A673 (cell line): ENCODE measurements around the gene SLC2A6. TPM values are rescaled to one million over a fixed set of nuclear protein-coding genes. Genes with fewer than 3 reads are reported as not detected.

ENCODE experiments used
- BruUV-seq: library from RNA; stranded (reverse); fragments of 400-500 nt; replicated peaks from 2 replicates; lab custom pipeline; 2021; lab: Mats Ljungman, UMichigan
- CTCF ChIA-PET: fragments of 300-600 bp; sonication (Branson Sonifier 250); formaldehyde crosslinking; loops from one replicate; lab custom pipeline; 2022; ENCODE audit warnings: antibody characterized with exemption; lab: Charles Lee
- POLR2A ChIA-PET: fragments of 300-600 bp; sonication (Branson Sonifier 250); formaldehyde crosslinking; loops from one replicate; lab custom pipeline; 2022; ENCODE audit warnings: antibody characterized with exemption; ENCODE audit not compliant: low non-redundant PET; lab: Charles Lee
- DNase-seq: peaks from one replicate; pipeline ENCODE4 v3.0.0-alpha.2; 2015; ENCODE audit warnings: low spot score
- H3K27ac ChIP-seq: fragments of 200-600 bp; sonication (generic); 2 replicates; pipeline ENCODE4 v1.5.1; 2016; ENCODE audit warnings: mixed run types, low read depth, mild to moderate bottlenecking, mixed read lengths, antibody characterized with exemption, low read length; ENCODE audit not compliant: poor library complexity, severe bottlenecking
- H3K27me3 ChIP-seq: fragments of 200-600 bp; sonication (generic); replicated peaks from 2 replicates; pipeline ENCODE4 v1.6.1; 2017; ENCODE audit warnings: mixed run types, low read depth, mild to moderate bottlenecking, mixed read lengths, antibody characterized with exemption, low read length; ENCODE audit not compliant: insufficient read depth, poor library complexity
- H3K36me3 ChIP-seq: fragments of 200-600 bp; sonication (generic); 2 replicates; pipeline ENCODE4 v1.6.1; 2016; ENCODE audit warnings: mixed run types, mild to moderate bottlenecking, mixed read lengths, antibody characterized with exemption, low read length; ENCODE audit not compliant: insufficient read depth, poor library complexity, severe bottlenecking
- H3K4me1 ChIP-seq: fragments of 200-600 bp; sonication (generic); 2 replicates; pipeline ENCODE4 v1.6.1; 2017; ENCODE audit warnings: mixed run types, mild to moderate bottlenecking, mixed read lengths, antibody characterized with exemption, low read length; ENCODE audit not compliant: insufficient read depth, poor library complexity, severe bottlenecking
- H3K4me3 ChIP-seq: fragments of 200-600 bp; sonication (generic); 2 replicates; pipeline ENCODE4 v1.5.1; 2016; ENCODE audit warnings: low read depth, mixed run types, mild to moderate bottlenecking, mixed read lengths, low read length; ENCODE audit not compliant: poor library complexity, severe bottlenecking
- H3K9me3 ChIP-seq: fragments of 200-600 bp; sonication (generic); 2 replicates; pipeline ENCODE4 v1.6.1; 2016; ENCODE audit warnings: mixed run types, low read depth, mild to moderate bottlenecking, mixed read lengths, antibody characterized with exemption, low read length; ENCODE audit not compliant: poor library complexity, severe bottlenecking
- CTCF ChIP-seq: fragments of 300-800, 200-600 bp; sonication (generic); conservative IDR thresholded peaks from 2 replicates; pipeline ENCODE4 v1.5.1; 2017; ENCODE audit warnings: low read depth, mild to moderate bottlenecking, antibody characterized with exemption, low read length, moderate library complexity, mixed read lengths
- EZH2 ChIP-seq: fragments of 200-600 bp; sonication (generic); IDR thresholded peaks from 2 replicates; pipeline ENCODE4 v1.6.1; 2017; ENCODE audit warnings: borderline replicate concordance, low read depth, mild to moderate bottlenecking, mixed read lengths, antibody characterized with exemption, low read length; ENCODE audit not compliant: poor library complexity, severe bottlenecking
- intact Hi-C: fragments of 100-400 bp; cut with micrococcal nuclease; formaldehyde crosslinking; loops from one replicate; pipeline ENCODE4 v1.10.0; 2022; ENCODE audit not compliant: unreplicated experiment
- total RNA-seq: library from RNA; stranded (reverse); gene quantifications from 2 replicates; pipeline ENCODE4 v1.2.3, GENCODE V29; 2021

The SLC2A6 gene
- total RNA-seq, 1 experiment from 2014 or later, result 1.8 TPM

GRCh38 chr9:133484671-133485437 is 6.0 kb upstream of the SLC2A6 start:
- H3K4me3 ChIP-seq, result no peak overlapping the region
- H3K9me3 ChIP-seq, result no peaks in the 10 kb centered on the region
- H3K27ac ChIP-seq, result no peak overlapping the region
- ChIA-PET CTCF (interaction anchor here (2.2 kb wide), 1 partner anchor 298 kb away, joined by 17 read pairs; no protein-coding TSS in a partner anchor), POLR2A (interaction anchor here (0.6 kb wide), 1 partner anchor 124 kb away, joined by 3 read pairs; no protein-coding TSS in a partner anchor)
- H3K27me3 ChIP-seq, result no peaks in the 10 kb centered on the region
- H3K36me3 ChIP-seq, result no peaks in the 10 kb centered on the region
- intact Hi-C loops, result no loop called here
- H3K4me1 ChIP-seq, result peaks cover 4% of the 10 kb centered on the region
- BruUV-seq, result no TSS peak
- no peak for DNase-seq
- TF ChIP-seq CTCF, result no peak
- no peak for TF ChIP-seq EZH2

- ChIA-PET POLR2A (no interaction called here), CTCF (no interaction called here)
- no peak overlapping the region for H3K4me3 ChIP-seq
- intact Hi-C loops, result no loop called here
- no TSS peak for BruUV-seq
- DNase-seq, result no peak
- no peaks in the 10 kb centered on the region for H3K9me3 ChIP-seq
- peaks cover 11% of the 10 kb centered on the region for H3K4me1 ChIP-seq
- TF ChIP-seq CTCF, result no peak
- no peak for TF ChIP-seq EZH2
- no peak overlapping the region for H3K27ac ChIP-seq
- H3K36me3 ChIP-seq, result no peaks in the 10 kb centered on the region
- no peaks in the 10 kb centered on the region for H3K27me3 ChIP-seq
These were observed 4.7 kb upstream of the SLC2A6 start for GRCh38 chr9:133483611-133484010.

GRCh38 chr9:133477992-133478850 is 678 bp downstream of the SLC2A6 start:
- DNase-seq, result no peak
- Histone ChIP-seq H3K27me3 (no peaks in the 10 kb centered on the region), H3K27ac (no peak overlapping the region), H3K9me3 (no peaks in the 10 kb centered on the region), H3K36me3 (no peaks in the 10 kb centered on the region), H3K4me1 (peaks cover 11% of the 10 kb centered on the region), H3K4me3 (peak overlapping the region; percentile 46)
- CTCF ChIA-PET, result no interaction called here
- POLR2A ChIA-PET, result no interaction called here
- intact Hi-C loops, result no loop called here
- no peak for TF ChIP-seq EZH2
- TF ChIP-seq CTCF, result no peak
- no TSS peak for BruUV-seq
